Endothelial cell of umbilical vein (primary cell): Measurements from ENCODE around the gene RBM44. TPM values are rescaled to one million over a fixed set of nuclear protein-coding genes. Genes with fewer than 3 reads are reported as not detected.

ENCODE experiments used
- BruUV-seq: library from RNA; stranded (reverse); fragments of 400-500 nt; replicated peaks from 2 replicates; lab custom pipeline; 2021; lab: Mats Ljungman, UMichigan
- CTCF ChIA-PET: fragments of 300-600, 350-600 bp; sonication (Branson Sonifier 250); formaldehyde crosslinking; loops from one replicate; lab custom pipeline; 2021; ENCODE audit warnings: antibody characterized with exemption, inconsistent platforms; lab: Charles Lee
- POLR2A ChIA-PET: fragments of 300-600, 350-600 bp; sonication (Branson Sonifier 250); formaldehyde crosslinking; loops from one replicate; lab custom pipeline; 2021; ENCODE audit warnings: antibody characterized with exemption, inconsistent platforms; lab: Charles Lee
- DNase-seq: peaks from one replicate; pipeline ENCODE4 v3.0.0-alpha.2; 2011; ENCODE audit warnings: low read depth, low spot score
- FAIRE-seq: peaks from 2 replicates; lab custom pipeline; 2011; peaks lifted over from hg19 to GRCh38; lab: Jason Lieb, UNC
- H2AFZ ChIP-seq: 2 replicates; pipeline ENCODE4 v1.6.0; 2012; ENCODE audit warnings: low read depth, low read length, control low read depth, inconsistent platforms
- H3K27ac ChIP-seq: 2 replicates; pipeline ENCODE4 v1.5.1; 2011; ENCODE audit warnings: low read depth, mild to moderate bottlenecking, control low read depth, low read length, moderate library complexity; ENCODE audit not compliant: insufficient read depth
- H3K27me3 ChIP-seq, 2 experiments: 2 replicates each; pipeline versions ENCODE4 v1.6.0 to v1.6.1; 2011; ENCODE audit warnings: low read length in 2 of 2, mixed read lengths in 1 of 2; ENCODE audit not compliant: control insufficient read depth in 2 of 2, insufficient read depth in 2 of 2
- H3K36me3 ChIP-seq, 2 experiments: 2 replicates in 1 of 2; 3 replicates in 1 of 2; pipeline ENCODE4 v1.5.1; 2011; ENCODE audit warnings: low read length in 2 of 2, mild to moderate bottlenecking in 1 of 2, moderate library complexity in 1 of 2; ENCODE audit not compliant: control insufficient read depth in 2 of 2, insufficient read depth in 2 of 2; ENCODE audit errors: extremely low read depth in 1 of 2
- H3K4me1 ChIP-seq: 3 replicates; pipeline ENCODE4 v1.5.1; 2011; ENCODE audit warnings: mild to moderate bottlenecking, low read length; ENCODE audit not compliant: control insufficient read depth, insufficient read depth; ENCODE audit errors: extremely low read depth
- H3K4me2 ChIP-seq: 2 replicates; pipeline ENCODE4 v1.6.1; 2011; ENCODE audit warnings: low read length, control low read depth, mixed read lengths; ENCODE audit not compliant: insufficient read depth
- H3K4me3 ChIP-seq, 3 experiments: fragments of 200-600 bp in 1 of 3; sonication (generic), shearing (Covaris generic) in 1 of 3; replicated peaks in 1 of 3; 2 replicates each; pipeline ENCODE4 v1.5.1; 2011 to 2016; ENCODE audit warnings: control low read depth in 3 of 3, low read length in 3 of 3, mild to moderate bottlenecking in 2 of 3, inconsistent platforms in 1 of 3, low read depth in 1 of 3, moderate library complexity in 1 of 3; ENCODE audit not compliant: insufficient read depth in 1 of 3
- H3K79me2 ChIP-seq: 2 replicates; pipeline ENCODE4 v1.6.0; 2012; ENCODE audit warnings: low read length, inconsistent platforms; ENCODE audit not compliant: control insufficient read depth, insufficient read depth
- H3K9ac ChIP-seq: replicated peaks from 2 replicates; pipeline ENCODE3; 2011; ENCODE audit warnings: low read length, control low read depth; ENCODE audit not compliant: insufficient read depth; ENCODE audit errors: extremely low read depth
- H3K9me1 ChIP-seq: replicated peaks from 3 replicates; pipeline ENCODE4 v1.6.0; 2011; ENCODE audit warnings: mild to moderate bottlenecking, low read length; ENCODE audit not compliant: control insufficient read depth, insufficient read depth; ENCODE audit errors: extremely low read depth
- H3K9me3 ChIP-seq: replicated peaks from 2 replicates; pipeline ENCODE4 v1.5.1; 2012; ENCODE audit warnings: low read length, inconsistent platforms; ENCODE audit not compliant: control insufficient read depth, insufficient read depth
- H4K20me1 ChIP-seq: replicated peaks from 2 replicates; pipeline ENCODE3; 2011; ENCODE audit warnings: mild to moderate bottlenecking, low read length; ENCODE audit not compliant: control insufficient read depth, insufficient read depth; ENCODE audit errors: extremely low read depth
- CTCF ChIP-seq, 2 donors: IDR thresholded peaks; 1 replicate in 1 of 2; 2 replicates in 1 of 2; pipeline ENCODE4 v1.5.1; 2011; ENCODE audit warnings: low read length in 2 of 2, mild to moderate bottlenecking in 2 of 2, moderate library complexity in 2 of 2, control low read depth in 1 of 2, inconsistent platforms in 1 of 2, low read depth in 1 of 2; ENCODE audit not compliant: insufficient read depth in 1 of 2; ENCODE audit errors: extremely low read depth in 1 of 2
- EZH2 ChIP-seq: IDR thresholded peaks from 2 replicates; pipeline ENCODE4 v1.6.1; 2012; ENCODE audit warnings: borderline replicate concordance, low read depth, mild to moderate bottlenecking, moderate library complexity, low read length, inconsistent platforms; ENCODE audit not compliant: severe bottlenecking
- FOS ChIP-seq: IDR thresholded peaks from 2 replicates; pipeline ENCODE4 v1.6.1; 2011; ENCODE audit warnings: mild to moderate bottlenecking, low read length, moderate library complexity, borderline replicate concordance; ENCODE audit not compliant: insufficient read depth
- GATA2 ChIP-seq: IDR thresholded peaks from 2 replicates; pipeline ENCODE4 v1.7.0; 2011; ENCODE audit warnings: low read depth, mild to moderate bottlenecking, moderate library complexity, mixed read lengths, low read length; ENCODE audit not compliant: insufficient read length, insufficient read depth
- JUN ChIP-seq: IDR thresholded peaks from 2 replicates; pipeline ENCODE4 v1.6.1; 2011; ENCODE audit warnings: borderline replicate concordance, low read depth; ENCODE audit not compliant: insufficient read length, insufficient read depth
- MYC ChIP-seq: IDR thresholded peaks from one replicate; pipeline ENCODE4 v1.6.1; 2011; ENCODE audit warnings: mild to moderate bottlenecking, low read depth, low read length
- POLR2A ChIP-seq: IDR thresholded peaks from 2 replicates; pipeline ENCODE4 v1.6.1; 2012; ENCODE audit warnings: low read depth, mild to moderate bottlenecking, control low read depth, low read length
- POLR2AphosphoS5 ChIP-seq: IDR thresholded peaks from 2 replicates; pipeline ENCODE4 v1.6.1; 2012; ENCODE audit warnings: low read depth, mild to moderate bottlenecking, control low read depth, low read length, moderate library complexity; ENCODE audit not compliant: insufficient read depth
- dilution Hi-C: fragments of 300-500 bp; cut with MboI; formaldehyde crosslinking; loops from one replicate; pipeline ENCODE4 v1.15.0; 2019; ENCODE audit warnings: low sequenced_read_pairs; ENCODE audit not compliant: extremely low pct_ligation_motif_present
- intact Hi-C: fragments of 100-400 bp; cut with micrococcal nuclease; formaldehyde crosslinking; loops from one replicate; pipeline ENCODE4 v1.10.0; 2022
- polyA plus RNA-seq, 4 experiments: library from polyadenylated mRNA; depleted of rRNA in 3 of 4; stranded (reverse) in 3 of 4; unstranded in 1 of 4; fragments of >200 nt; gene quantifications; 2 replicates each; pipeline versions ENCODE4 v1.2.1 to v1.2.3, GENCODE V29; 2011 to 2012; ENCODE audit warnings: missing spikeins in 1 of 4
- total RNA-seq: library from RNA; stranded (reverse); gene quantifications from 2 replicates; pipeline ENCODE4 v1.2.3, GENCODE V29; 2021
- TF ChIP-seq, protein P1 (sequence below): IDR thresholded peaks from 2 replicates; pipeline ENCODE4 v1.6.1; 2011; ENCODE audit not compliant: insufficient read depth, insufficient read length

Gene RBM44
- total and polyA plus RNA-seq, 2 donors (not counting 3 experiments of a cell fraction or from before 2014, with no cell fraction given) = 0.14 to 0.53 TPM

GRCh38 chr2:237786936-237787335 is 11.6 kb upstream of the RBM44 start:
- H3K79me2 ChIP-seq = no peaks in the 10 kb centered on the region
- no TSS peak for BruUV-seq
- FAIRE-seq = no peak

More at GRCh38 chr2:237786936-237787335, 11.6 kb upstream of the RBM44 start:
- H3K4me2 ChIP-seq = no peak overlapping the region
- H3K36me3 ChIP-seq = peaks cover 2 to 3% of the 10 kb centered on the region in 2 experiments
- TF ChIP-seq POLR2A = no peak
- no peak for TF ChIP-seq GATA2
- no peak for TF ChIP-seq CTCF (IDR thresholded peaks at IDR 0.05; ENCODE audit: extremely low read depth in 1 of 2, insufficient read depth in 1 of 2, low read depth in 1 of 2, low read length in 2 of 2)
- no peak for TF ChIP-seq POLR2AphosphoS5
- TF ChIP-seq EZH2 = no peak
- TF ChIP-seq FOS = no peak
- TF ChIP-seq JUN = no peak
- TF ChIP-seq MYC = no peak
- TF ChIP-seq, protein P1, sequence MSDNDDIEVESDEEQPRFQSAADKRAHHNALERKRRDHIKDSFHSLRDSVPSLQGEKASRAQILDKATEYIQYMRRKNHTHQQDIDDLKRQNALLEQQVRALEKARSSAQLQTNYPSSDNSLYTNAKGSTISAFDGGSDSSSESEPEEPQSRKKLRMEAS = no peak
- no peak overlapping the region for H3K4me3 ChIP-seq
- H4K20me1 ChIP-seq = no peaks in the 10 kb centered on the region
- H3K27me3 ChIP-seq = no peaks in the 10 kb centered on the region
- H3K27ac ChIP-seq = no peak overlapping the region
- dilution Hi-C loops (no loop called here), intact Hi-C loops (no loop called here)
- H3K9me3 ChIP-seq = no peaks in the 10 kb centered on the region
- ChIA-PET POLR2A (no interaction called here), CTCF (no interaction called here)
- H3K4me1 ChIP-seq = no peaks in the 10 kb centered on the region
- no peak overlapping the region for H2AFZ ChIP-seq
- no peaks in the 10 kb centered on the region for H3K9me1 ChIP-seq
- DNase-seq = no peak
- H3K9ac ChIP-seq = no peak overlapping the region
